Gastrocnemius medialis (tissue), 4 donors: ENCODE data around the gene SLC38A4. TPM values are rescaled to one million over a fixed set of nuclear protein-coding genes. Genes with fewer than 3 reads are reported as not detected.
"Not testable (repeated sequence)": the region's sequence is repeated elsewhere in the genome, so short reads cannot be mapped to it uniquely, and the experiment has no call there.

ENCODE experiments used
- ATAC-seq, 2 donors: fragments of 150-250 bp; one replicate each; pipeline ENCODE4 v1.9.1; 2016
- DNase-seq, 2 donors: peaks; one replicate each; pipeline ENCODE4 v3.0.0-alpha.2; 2019
- H3K27ac ChIP-seq, 4 donors: fragments of 200-600 bp; sonication (generic); 1 replicate in 1 of 4; 2 replicates in 3 of 4; pipeline ENCODE4 v1.5.1; 2016 to 2018; ENCODE audit warnings: mild to moderate bottlenecking in 2 of 4, moderate library complexity in 1 of 4
- H3K27me3 ChIP-seq, 3 donors: fragments of 200-600 bp; sonication (generic) in 2 of 3; 1 replicate in 1 of 3; 2 replicates in 2 of 3; pipeline versions ENCODE4 v1.5.1 to v1.6.0; 2016 to 2019; ENCODE audit warnings: mild to moderate bottlenecking in 1 of 3, moderate library complexity in 1 of 3
- H3K36me3 ChIP-seq, 2 donors: fragments of 200-600 bp; sonication (generic) in 1 of 2; one replicate each; pipeline ENCODE4 v1.5.1; 2017 to 2018
- H3K4me1 ChIP-seq, 2 donors: fragments of 200-600 bp; sonication (generic) in 1 of 2; one replicate each; pipeline ENCODE4 v1.5.1; 2016 to 2017; ENCODE audit warnings: mild to moderate bottlenecking in 2 of 2
- H3K4me3 ChIP-seq, 4 donors: fragments of 200-600 bp; sonication (generic) in 3 of 4; 1 replicate in 1 of 4; 2 replicates in 3 of 4; pipeline ENCODE4 v1.5.1; 2016 to 2019; ENCODE audit warnings: mild to moderate bottlenecking in 2 of 4
- H3K9me3 ChIP-seq, 3 donors: fragments of 200-600 bp; sonication (generic) in 2 of 3; 1 replicate in 1 of 3; 2 replicates in 2 of 3; pipeline ENCODE4 v1.5.1; 2016 to 2019
- POLR2A ChIP-seq, 2 donors: fragments of 450-650 bp; IDR thresholded peaks; one replicate each; pipeline ENCODE4 v1.6.1; 2017; ENCODE audit warnings: antibody characterized with exemption in 2 of 2, mild to moderate bottlenecking in 2 of 2, moderate library complexity in 2 of 2
- in situ Hi-C, 4 donors: fragments of 200-750 bp; cut with MboI; loops; one replicate each; pipeline versions ENCODE4 v1.15.0 to v1.8.0; 2017; ENCODE audit warnings: low sequenced_read_pairs in 4 of 4
- intact Hi-C: fragments of 100-400 bp; cut with DNase I; formaldehyde crosslinking; loops from one replicate; pipeline ENCODE4 v1.15.1; 2023; ENCODE audit warnings: low total_unique reads
- total RNA-seq, 4 donors: library from RNA; depleted of rRNA; stranded (reverse); fragments of >200 nt; gene quantifications; one replicate each; pipeline versions ENCODE4 v1.1.0 to v1.2.3, GENCODE V29; 2016
- TF ChIP-seq, protein P1 (sequence below), 5 experiments: fragments of 450-650 bp in 3 of 5; fragments of 200-600 bp in 2 of 5; sonication (generic) in 2 of 5; IDR thresholded peaks in 4 of 5; conservative IDR thresholded peaks in 1 of 5; 1 replicate in 4 of 5; 2 replicates in 1 of 5; pipeline ENCODE4 v1.5.1; 2016 to 2019; ENCODE audit warnings: antibody characterized with exemption in 5 of 5, mild to moderate bottlenecking in 3 of 5, moderate library complexity in 3 of 5

SLC38A4 gene
- total RNA-seq, 4 donors from 2014 or later, result 14.7 to 46.0 (median 23.0) TPM

DNA sequence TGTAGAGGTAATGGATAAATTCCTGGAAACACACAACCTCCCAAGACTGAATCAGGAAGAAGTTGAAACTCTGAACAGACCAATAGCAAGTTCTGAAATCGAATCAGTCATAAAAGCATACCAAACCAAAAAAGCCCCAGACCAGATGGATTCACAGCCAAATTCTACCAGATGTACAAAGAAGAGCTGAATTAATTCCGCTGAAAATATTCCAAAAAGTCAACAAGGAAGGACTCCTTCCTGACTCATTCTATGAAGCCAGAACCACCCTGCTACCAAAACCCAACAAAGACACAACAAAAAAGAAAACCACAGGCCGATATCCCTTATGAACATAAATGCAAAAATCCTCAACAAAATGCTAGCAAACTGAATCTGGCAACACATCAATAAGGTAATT is 81.5 kb downstream of the SLC38A4 start:
- intact Hi-C loops, result no loop called here

DNA sequence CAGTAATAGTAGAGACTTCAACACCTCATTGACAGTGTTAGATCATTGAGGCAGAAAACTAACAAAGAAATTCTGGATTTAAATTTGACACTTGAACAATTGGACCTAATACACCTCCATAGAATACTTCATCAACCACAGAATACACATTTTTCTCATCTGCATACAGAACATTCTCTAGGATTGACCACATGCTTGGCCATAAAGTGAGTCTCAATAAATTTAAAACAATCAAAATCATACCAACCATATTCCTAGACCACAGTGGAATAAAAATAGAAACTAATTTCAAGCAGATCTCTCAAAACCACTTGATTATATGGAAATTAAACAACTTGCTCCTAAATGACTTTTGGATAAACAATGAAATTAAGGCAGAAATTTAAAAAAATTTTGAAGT is 82.3 kb downstream of the SLC38A4 start:
- Histone ChIP-seq H3K9me3 (no peaks in the 10 kb centered on the region), H3K36me3 (no peaks in the 10 kb centered on the region), H3K4me1 (no peaks in the 10 kb centered on the region), H3K4me3 (no peak overlapping the region), H3K27me3 (no peaks in the 10 kb centered on the region), H3K27ac (no peak overlapping the region)
- DNase-seq, result no peak
- intact Hi-C loops, result no loop called here
- in situ Hi-C loops, result no loop called here
- TF ChIP-seq POLR2A (IDR thresholded peaks at IDR 0.05), result no peak
- TF ChIP-seq, protein P1, sequence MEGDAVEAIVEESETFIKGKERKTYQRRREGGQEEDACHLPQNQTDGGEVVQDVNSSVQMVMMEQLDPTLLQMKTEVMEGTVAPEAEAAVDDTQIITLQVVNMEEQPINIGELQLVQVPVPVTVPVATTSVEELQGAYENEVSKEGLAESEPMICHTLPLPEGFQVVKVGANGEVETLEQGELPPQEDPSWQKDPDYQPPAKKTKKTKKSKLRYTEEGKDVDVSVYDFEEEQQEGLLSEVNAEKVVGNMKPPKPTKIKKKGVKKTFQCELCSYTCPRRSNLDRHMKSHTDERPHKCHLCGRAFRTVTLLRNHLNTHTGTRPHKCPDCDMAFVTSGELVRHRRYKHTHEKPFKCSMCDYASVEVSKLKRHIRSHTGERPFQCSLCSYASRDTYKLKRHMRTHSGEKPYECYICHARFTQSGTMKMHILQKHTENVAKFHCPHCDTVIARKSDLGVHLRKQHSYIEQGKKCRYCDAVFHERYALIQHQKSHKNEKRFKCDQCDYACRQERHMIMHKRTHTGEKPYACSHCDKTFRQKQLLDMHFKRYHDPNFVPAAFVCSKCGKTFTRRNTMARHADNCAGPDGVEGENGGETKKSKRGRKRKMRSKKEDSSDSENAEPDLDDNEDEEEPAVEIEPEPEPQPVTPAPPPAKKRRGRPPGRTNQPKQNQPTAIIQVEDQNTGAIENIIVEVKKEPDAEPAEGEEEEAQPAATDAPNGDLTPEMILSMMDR (IDR thresholded peaks at IDR 0.05 in 4 of 5, conservative IDR thresholded peaks at IDR 0.05 in 1 of 5), result no peak
- ATAC-seq, result no peak

More for the DNA sequence above, 81.5 kb downstream of the SLC38A4 start:
- H3K27ac ChIP-seq, result no peak overlapping the region
- ATAC-seq, result no peak
- no peaks in the 10 kb centered on the region for H3K27me3 ChIP-seq
- in situ Hi-C loops, result no loop called here
- TF ChIP-seq, protein P1 (IDR thresholded peaks at IDR 0.05 in 4 of 5, conservative IDR thresholded peaks at IDR 0.05 in 1 of 5), result no peak
- no peaks in the 10 kb centered on the region for H3K4me1 ChIP-seq
- H3K9me3 ChIP-seq, result no peaks in the 10 kb centered on the region
- H3K4me3 ChIP-seq, result no peak overlapping the region
- DNase-seq, result no peak
- H3K36me3 ChIP-seq, result no peaks in the 10 kb centered on the region

GRCh38 chr12:46742271-46742670 is 83.5 kb downstream of the SLC38A4 start:
- intact Hi-C loops, H3K9me3 ChIP-seq, in situ Hi-C loops, ATAC-seq, H3K27me3 ChIP-seq, H3K27ac ChIP-seq, H3K4me3 ChIP-seq, H3K36me3 ChIP-seq, H3K4me1 ChIP-seq, DNase-seq: not testable (repeated sequence)

DNA sequence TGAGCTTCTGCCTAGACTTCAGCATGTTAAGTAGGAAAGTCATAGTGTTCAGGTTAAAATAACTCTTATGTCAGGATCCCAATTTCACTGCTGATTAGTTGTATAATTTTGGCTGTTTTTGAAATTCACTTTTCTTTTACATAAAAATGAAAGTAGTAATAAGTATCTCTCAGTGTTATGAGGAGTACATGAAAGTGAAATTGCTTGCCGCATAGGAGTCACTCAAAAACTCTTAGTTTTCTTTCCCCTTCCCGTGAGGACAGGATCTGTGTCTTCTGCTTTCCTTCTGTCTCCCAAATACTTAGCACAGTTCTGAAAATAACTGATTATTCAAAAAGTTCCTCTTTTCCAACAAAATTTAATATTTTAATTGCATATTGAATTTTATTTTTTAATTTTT is 100.5 kb downstream of the SLC38A4 start:
- TF ChIP-seq POLR2A (IDR thresholded peaks at IDR 0.05), result no peak
- TF ChIP-seq, protein P1 (IDR thresholded peaks at IDR 0.05 in 4 of 5, conservative IDR thresholded peaks at IDR 0.05 in 1 of 5), result no peak
- ATAC-seq (no peak), DNase-seq (no peak)
- in situ Hi-C loops (no loop called here), intact Hi-C loops (no loop called here)
- Histone ChIP-seq H3K4me1 (peaks cover 0 to 5% of the 10 kb centered on the region in 2 donors), H3K27me3 (no peaks in the 10 kb centered on the region), H3K36me3 (no peaks in the 10 kb centered on the region), H3K4me3 (no peak overlapping the region), H3K27ac (no peak overlapping the region), H3K9me3 (no peaks in the 10 kb centered on the region)

DNA sequence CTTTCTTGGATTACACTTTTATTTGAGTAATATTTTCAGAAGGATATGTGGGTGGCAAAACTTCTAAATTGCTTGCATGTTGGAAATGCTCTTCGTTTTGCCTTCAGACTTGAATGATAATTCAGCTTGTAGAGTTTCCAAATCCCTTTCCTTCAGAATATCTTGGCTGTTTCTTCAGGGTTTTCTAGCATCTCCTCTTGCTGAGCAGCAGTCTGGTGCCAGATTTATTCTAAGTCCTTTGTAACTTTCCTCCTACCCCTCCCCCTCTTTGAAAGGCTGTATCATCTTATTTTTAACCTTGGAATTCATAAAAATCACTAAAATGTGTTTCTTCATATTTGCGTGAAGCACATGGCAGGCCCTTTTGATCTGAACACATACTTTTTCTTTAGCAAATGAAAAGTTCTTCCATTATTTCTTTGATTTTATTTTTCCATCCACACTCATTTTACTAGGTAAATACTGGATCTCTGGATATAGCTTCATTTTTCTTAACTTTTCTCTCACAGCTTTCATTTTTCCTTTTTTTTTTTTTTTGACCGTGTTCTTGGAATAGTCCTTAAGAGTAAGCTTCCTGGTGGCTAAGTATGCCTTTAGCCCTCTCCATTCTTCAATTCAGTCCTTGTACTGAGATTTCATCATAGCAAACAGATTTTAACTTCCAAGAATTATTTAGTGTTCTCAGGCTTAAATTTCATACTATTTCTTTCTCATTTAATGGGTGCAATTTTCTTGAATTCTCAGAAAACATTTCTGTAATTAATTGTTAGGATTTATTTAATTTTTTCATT is 102.0 kb downstream of the SLC38A4 start:
- peaks cover 0 to 6% of the 10 kb centered on the region in 2 donors for H3K4me1 ChIP-seq
- ATAC-seq (no peak), DNase-seq (no peak)
- no peak overlapping the region for H3K27ac ChIP-seq
- intact Hi-C loops, result no loop called here
- no peaks in the 10 kb centered on the region for H3K9me3 ChIP-seq
- no peak for TF ChIP-seq POLR2A (IDR thresholded peaks at IDR 0.05)
- TF ChIP-seq, protein P1 (IDR thresholded peaks at IDR 0.05 in 4 of 5, conservative IDR thresholded peaks at IDR 0.05 in 1 of 5), result no peak
- H3K27me3 ChIP-seq, result no peaks in the 10 kb centered on the region
- no peaks in the 10 kb centered on the region for H3K36me3 ChIP-seq
- in situ Hi-C loops, result no loop called here
- no peak overlapping the region for H3K4me3 ChIP-seq
